OCI-LY7 (cell line): ENCODE measurements around the gene EML6.

Source experiments
- EZH2phosphoT487 ChIP-seq: fragments of 200-600 bp; sonication (generic); IDR thresholded peaks from 2 replicates; pipeline ENCODE4 v1.6.1; 2018; ENCODE audit warnings: low read depth, borderline replicate concordance, mild to moderate bottlenecking, mixed run types, antibody characterized with exemption, low read length, moderate library complexity, mixed read lengths
- TF ChIP-seq, protein P1 (sequence below): fragments of 200-600 bp; sonication (generic); conservative IDR thresholded peaks from 2 replicates; pipeline ENCODE4 v1.5.1; 2014; ENCODE audit warnings: mild to moderate bottlenecking, antibody characterized with exemption, low read length, moderate library complexity, mixed read lengths

DNA sequence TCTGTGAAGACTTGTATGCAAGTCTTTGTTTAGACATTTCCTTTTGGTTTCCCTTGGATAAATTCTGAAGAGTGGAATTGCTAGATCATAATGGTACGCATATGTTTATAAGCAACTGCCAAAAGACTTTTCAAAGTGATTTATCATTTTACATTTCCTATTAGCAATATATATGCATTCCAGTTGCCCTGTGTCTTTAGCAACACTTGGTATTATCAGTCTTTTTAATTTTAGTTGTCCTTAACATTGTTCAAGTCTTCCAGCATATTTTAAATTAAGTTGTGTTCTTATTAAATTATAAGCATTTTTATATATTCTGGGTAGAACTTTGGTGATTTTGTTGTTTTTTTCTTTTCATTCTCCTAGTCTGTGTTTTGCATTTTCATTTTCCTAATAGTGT is 81.8 kb downstream of the EML6 start:
- TF ChIP-seq, protein P1, sequence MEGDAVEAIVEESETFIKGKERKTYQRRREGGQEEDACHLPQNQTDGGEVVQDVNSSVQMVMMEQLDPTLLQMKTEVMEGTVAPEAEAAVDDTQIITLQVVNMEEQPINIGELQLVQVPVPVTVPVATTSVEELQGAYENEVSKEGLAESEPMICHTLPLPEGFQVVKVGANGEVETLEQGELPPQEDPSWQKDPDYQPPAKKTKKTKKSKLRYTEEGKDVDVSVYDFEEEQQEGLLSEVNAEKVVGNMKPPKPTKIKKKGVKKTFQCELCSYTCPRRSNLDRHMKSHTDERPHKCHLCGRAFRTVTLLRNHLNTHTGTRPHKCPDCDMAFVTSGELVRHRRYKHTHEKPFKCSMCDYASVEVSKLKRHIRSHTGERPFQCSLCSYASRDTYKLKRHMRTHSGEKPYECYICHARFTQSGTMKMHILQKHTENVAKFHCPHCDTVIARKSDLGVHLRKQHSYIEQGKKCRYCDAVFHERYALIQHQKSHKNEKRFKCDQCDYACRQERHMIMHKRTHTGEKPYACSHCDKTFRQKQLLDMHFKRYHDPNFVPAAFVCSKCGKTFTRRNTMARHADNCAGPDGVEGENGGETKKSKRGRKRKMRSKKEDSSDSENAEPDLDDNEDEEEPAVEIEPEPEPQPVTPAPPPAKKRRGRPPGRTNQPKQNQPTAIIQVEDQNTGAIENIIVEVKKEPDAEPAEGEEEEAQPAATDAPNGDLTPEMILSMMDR, result no peak
- no peak for TF ChIP-seq EZH2phosphoT487
